CD4-positive, alpha-beta memory T cell (primary cell): ENCODE data around the gene TBCD. TPM values are rescaled to one million over a fixed set of nuclear protein-coding genes. Genes with fewer than 3 reads are reported as not detected.

Experiments
- CTCF ChIA-PET: fragments of 350-600 bp; sonication (Branson Sonifier 250); formaldehyde crosslinking; loops from one replicate; lab custom pipeline; 2021; ENCODE audit warnings: inconsistent platforms; ENCODE audit not compliant: partially characterized antibody; lab: Charles Lee
- POLR2A ChIA-PET: fragments of 350-600 bp; sonication (Branson Sonifier 250); formaldehyde crosslinking; loops from one replicate; lab custom pipeline; 2021; ENCODE audit not compliant: partially characterized antibody; lab: Charles Lee
- DNase-seq, 5 donors: peaks; one replicate each; pipeline versions ENCODE4 v3.0.0 to v3.0.0-alpha.2; 2020 to 2022; ENCODE audit warnings: mixed read lengths in 1 of 5
- H3K27ac ChIP-seq: one replicate; pipeline ENCODE4 v1.7.0; 2013; ENCODE audit warnings: low read depth, low read length
- H3K27me3 ChIP-seq: 2 replicates; pipeline ENCODE4 v1.7.0; 2013; ENCODE audit warnings: mild to moderate bottlenecking, low read length, moderate library complexity; ENCODE audit not compliant: insufficient read depth
- H3K36me3 ChIP-seq: 2 replicates; pipeline ENCODE4 v1.7.0; 2013; ENCODE audit warnings: mild to moderate bottlenecking, low read length, moderate library complexity; ENCODE audit not compliant: insufficient read depth
- H3K4me1 ChIP-seq: 2 replicates; pipeline ENCODE4 v1.7.0; 2013; ENCODE audit warnings: mild to moderate bottlenecking, low read length, moderate library complexity; ENCODE audit not compliant: insufficient read depth
- H3K4me3 ChIP-seq, 2 donors: one replicate each; pipeline ENCODE4 v1.7.0; 2013; ENCODE audit warnings: low read length in 2 of 2, mild to moderate bottlenecking in 1 of 2
- H3K9me3 ChIP-seq, 2 donors: one replicate each; pipeline ENCODE4 v1.7.0; 2013; ENCODE audit warnings: low read length in 2 of 2, control low read depth in 1 of 2; ENCODE audit not compliant: control insufficient read depth in 1 of 2
- H3K27ac Mint-ChIP-seq, 7 donors: one replicate each; pipeline ENCODE4 v1.8.0; 2020 to 2021; ENCODE audit warnings: mixed read lengths in 7 of 7, mild to moderate bottlenecking in 6 of 7, inconsistent platforms in 3 of 7, moderate library complexity in 3 of 7
- H3K27me3 Mint-ChIP-seq, 2 donors: one replicate each; pipeline ENCODE4 v1.8.0; 2020 to 2021; ENCODE audit warnings: mixed read lengths in 2 of 2
- H3K36me3 Mint-ChIP-seq, 2 donors: one replicate each; pipeline ENCODE4 v1.8.0; 2020 to 2021; ENCODE audit warnings: mixed read lengths in 2 of 2, inconsistent platforms in 1 of 2, mild to moderate bottlenecking in 1 of 2
- H3K4me1 Mint-ChIP-seq, 4 donors: one replicate each; pipeline ENCODE4 v1.8.0; 2020 to 2021; ENCODE audit warnings: mixed read lengths in 4 of 4, mild to moderate bottlenecking in 1 of 4
- H3K4me3 Mint-ChIP-seq, 8 donors: one replicate each; pipeline ENCODE4 v1.8.0; 2020 to 2021; ENCODE audit warnings: mixed read lengths in 8 of 8, mild to moderate bottlenecking in 7 of 8, moderate library complexity in 6 of 8, inconsistent platforms in 3 of 8
- H3K9me3 Mint-ChIP-seq, 8 donors: one replicate each; pipeline ENCODE4 v1.8.0; 2020 to 2021; ENCODE audit warnings: mixed read lengths in 8 of 8, mild to moderate bottlenecking in 5 of 8, inconsistent platforms in 3 of 8, moderate library complexity in 1 of 8
- intact Hi-C: fragments of 100-400 bp; cut with micrococcal nuclease; formaldehyde crosslinking; loops from one replicate; pipeline ENCODE4 v1.15.1; 2023
- polyA plus RNA-seq, 2 donors: library from polyadenylated mRNA; unstranded; fragments of 300-500 nt; fragmentation: Illumina TruSeq; gene quantifications; one replicate each; pipeline ENCODE4 v1.2.3, GENCODE V29; 2021
- total RNA-seq, 2 experiments: library from RNA; stranded (reverse); gene quantifications; one replicate each; pipeline ENCODE4 v1.2.3, GENCODE V29; 2021

Gene TBCD
- total and polyA plus RNA-seq, 4 experiments from 2014 or later: 102 to 263 (median 192) TPM

GRCh38 chr17:82927311-82927660 is 175.4 kb downstream of the TBCD start:
- CTCF ChIA-PET: no interaction called here

GRCh38 chr17:82927661-82928601 is 176.1 kb downstream of the TBCD start:
- Histone ChIP-seq H3K4me1 (no peaks in the 10 kb centered on the region), H3K4me3 (no peak overlapping the region), H3K36me3 (peaks cover 64% of the 10 kb centered on the region), H3K27ac (no peak overlapping the region), H3K27me3 (no peaks in the 10 kb centered on the region), H3K9me3 (no peaks in the 10 kb centered on the region)
- ChIA-PET CTCF (no interaction called here), POLR2A (no interaction called here)
- no peak overlapping the region for H3K4me3 Mint-ChIP-seq
- no peak overlapping the region for H3K27ac Mint-ChIP-seq
- H3K36me3 Mint-ChIP-seq: peaks cover 48 to 65% of the 10 kb centered on the region in 2 donors
- H3K4me1 Mint-ChIP-seq: no peaks in the 10 kb centered on the region
- intact Hi-C loops: no loop called here
- DNase-seq: no peak
- peaks cover 0 to 2% (median 0%) of the 10 kb centered on the region in 8 donors for H3K9me3 Mint-ChIP-seq
- H3K27me3 Mint-ChIP-seq: no peaks in the 10 kb centered on the region

More at GRCh38 chr17:82927311-82927660, 175.4 kb downstream of the TBCD start:
- H3K27ac Mint-ChIP-seq: peak overlapping the region in 1 of 7 donors; percentile 43
- H3K36me3 ChIP-seq: peaks cover 58% of the 10 kb centered on the region
- H3K9me3 ChIP-seq: no peaks in the 10 kb centered on the region
- no peak overlapping the region for H3K4me3 ChIP-seq
- no peak overlapping the region for H3K27ac ChIP-seq
- H3K27me3 Mint-ChIP-seq: no peaks in the 10 kb centered on the region
- no peak for DNase-seq
- peaks cover 0 to 2% (median 0%) of the 10 kb centered on the region in 8 donors for H3K9me3 Mint-ChIP-seq
- peaks cover 44 to 60% of the 10 kb centered on the region in 2 donors for H3K36me3 Mint-ChIP-seq
- no peaks in the 10 kb centered on the region for H3K4me1 ChIP-seq
- H3K4me3 Mint-ChIP-seq: no peak overlapping the region
- no peaks in the 10 kb centered on the region for H3K27me3 ChIP-seq
- POLR2A ChIA-PET: no interaction called here
- intact Hi-C loops: no loop called here
- no peaks in the 10 kb centered on the region for H3K4me1 Mint-ChIP-seq

- DNase-seq: no peak
- H3K27ac Mint-ChIP-seq: peak overlapping the region in 3 of 7 donors; percentile 35 to 58 (median 48)
- H3K9me3 ChIP-seq: no peaks in the 10 kb centered on the region
- ChIA-PET CTCF (no interaction called here), POLR2A (no interaction called here)
- H3K27me3 Mint-ChIP-seq: no peaks in the 10 kb centered on the region
- H3K4me3 Mint-ChIP-seq: no peak overlapping the region
- peaks cover 49 to 65% of the 10 kb centered on the region in 2 donors for H3K36me3 Mint-ChIP-seq
- no peak overlapping the region for H3K4me3 ChIP-seq
- peaks cover 0 to 2% (median 0%) of the 10 kb centered on the region in 8 donors for H3K9me3 Mint-ChIP-seq
- no peak overlapping the region for H3K27ac ChIP-seq
- H3K27me3 ChIP-seq: no peaks in the 10 kb centered on the region
- H3K4me1 ChIP-seq: no peaks in the 10 kb centered on the region
- intact Hi-C loops: no loop called here
- no peaks in the 10 kb centered on the region for H3K4me1 Mint-ChIP-seq
- peaks cover 67% of the 10 kb centered on the region for H3K36me3 ChIP-seq
Measured at GRCh38 chr17:82929011-82929622, 177.3 kb downstream of the TBCD start.

GRCh38 chr17:82929676-82930042 is 177.8 kb downstream of the TBCD start:
- H3K4me3 Mint-ChIP-seq: no peak overlapping the region
- H3K27me3 Mint-ChIP-seq: no peaks in the 10 kb centered on the region
- no peaks in the 10 kb centered on the region for H3K4me1 Mint-ChIP-seq
- H3K4me1 ChIP-seq: no peaks in the 10 kb centered on the region
- peaks cover 64% of the 10 kb centered on the region for H3K36me3 ChIP-seq
- no peaks in the 10 kb centered on the region for H3K9me3 ChIP-seq
- peaks cover 0 to 2% (median 0%) of the 10 kb centered on the region in 8 donors for H3K9me3 Mint-ChIP-seq
- intact Hi-C loops: no loop called here
- ChIA-PET CTCF (no interaction called here), POLR2A (no interaction called here)
- no peak for DNase-seq
- no peak overlapping the region for H3K4me3 ChIP-seq
- H3K27ac ChIP-seq: no peak overlapping the region
- peaks cover 47 to 63% of the 10 kb centered on the region in 2 donors for H3K36me3 Mint-ChIP-seq
- H3K27ac Mint-ChIP-seq: peak overlapping the region in 3 of 7 donors; percentile 35 to 52 (median 48)
- no peaks in the 10 kb centered on the region for H3K27me3 ChIP-seq

- peaks cover 58% of the 10 kb centered on the region for H3K36me3 ChIP-seq
- H3K4me1 Mint-ChIP-seq: no peaks in the 10 kb centered on the region
- H3K4me1 ChIP-seq: no peaks in the 10 kb centered on the region
- H3K27ac Mint-ChIP-seq: peak overlapping the region in 1 of 7 donors; percentile 52
- no peak overlapping the region for H3K4me3 Mint-ChIP-seq
- H3K4me3 ChIP-seq: no peak overlapping the region
- POLR2A ChIA-PET: no interaction called here
- CTCF ChIA-PET: no interaction called here
- no peaks in the 10 kb centered on the region for H3K27me3 Mint-ChIP-seq
- H3K36me3 Mint-ChIP-seq: peaks cover 51 to 68% of the 10 kb centered on the region in 2 donors
- H3K27ac ChIP-seq: no peak overlapping the region
- no peaks in the 10 kb centered on the region for H3K9me3 ChIP-seq
- H3K9me3 Mint-ChIP-seq: peaks cover 0 to 2% (median 0%) of the 10 kb centered on the region in 8 donors
- H3K27me3 ChIP-seq: no peaks in the 10 kb centered on the region
- no peak for DNase-seq
- intact Hi-C loops: no loop called here
Measured at GRCh38 chr17:82930043-82930923, 178.4 kb downstream of the TBCD start.

- peaks cover 0 to 2% (median 0%) of the 10 kb centered on the region in 8 donors for H3K9me3 Mint-ChIP-seq
- intact Hi-C loops: no loop called here
- no peak overlapping the region for H3K4me3 ChIP-seq
- no peaks in the 10 kb centered on the region for H3K9me3 ChIP-seq
- H3K4me1 ChIP-seq: no peaks in the 10 kb centered on the region
- H3K27me3 ChIP-seq: no peaks in the 10 kb centered on the region
- H3K27ac ChIP-seq: no peak overlapping the region
- H3K36me3 Mint-ChIP-seq: peaks cover 55 to 74% of the 10 kb centered on the region in 2 donors
- POLR2A ChIA-PET: no interaction called here
- no peak overlapping the region for H3K27ac Mint-ChIP-seq
- no peaks in the 10 kb centered on the region for H3K27me3 Mint-ChIP-seq
- CTCF ChIA-PET: no interaction called here
- H3K4me1 Mint-ChIP-seq: no peaks in the 10 kb centered on the region
- no peak for DNase-seq
- H3K36me3 ChIP-seq: peaks cover 58% of the 10 kb centered on the region
- H3K4me3 Mint-ChIP-seq: no peak overlapping the region
Measured at GRCh38 chr17:82930924-82931698, 179.2 kb downstream of the TBCD start.
